Thyroid gland (tissue), 4 donors: ENCODE measurements around the gene MED28. TPM values are rescaled to one million over a fixed set of nuclear protein-coding genes. Genes with fewer than 3 reads are reported as not detected.

Source experiments
- DNase-seq, 2 donors: peaks; one replicate each; pipeline ENCODE4 v3.0.0-alpha.2; 2019
- H3K27ac ChIP-seq, 3 donors: fragments of 200-600 bp; sonication (generic); 1 replicate in 2 of 3; 2 replicates in 1 of 3; pipeline ENCODE4 v1.5.1; 2016 to 2019; ENCODE audit warnings: mild to moderate bottlenecking in 1 of 3, moderate library complexity in 1 of 3
- H3K27me3 ChIP-seq: fragments of 200-600 bp; sonication (generic); one replicate; pipeline ENCODE4 v1.5.1; 2019
- H3K36me3 ChIP-seq, 2 donors: fragments of 200-600 bp; sonication (generic); one replicate each; pipeline ENCODE4 v1.5.1; 2016 to 2019
- H3K4me1 ChIP-seq, 2 donors: fragments of 200-600 bp; sonication (generic); one replicate each; pipeline ENCODE4 v1.5.1; 2017 to 2019
- H3K4me3 ChIP-seq, 3 donors: fragments of 200-600 bp; sonication (generic); replicated peaks in 1 of 3; 1 replicate in 2 of 3; 2 replicates in 1 of 3; pipeline ENCODE4 v1.5.1; 2016; ENCODE audit warnings: mild to moderate bottlenecking in 1 of 3
- H3K9me3 ChIP-seq: fragments of 200-600 bp; sonication (generic); one replicate; pipeline ENCODE4 v1.5.1; 2017
- POLR2A ChIP-seq, 2 donors: fragments of 450-650 bp; IDR thresholded peaks; one replicate each; pipeline ENCODE4 v1.6.1; 2017; ENCODE audit warnings: antibody characterized with exemption in 2 of 2, mild to moderate bottlenecking in 2 of 2, moderate library complexity in 1 of 2
- WGBS, 2 donors: methylation state at CpG; one replicate each; pipeline ENCODE4 v1.1.5; 2017; 5-methylcytosine and 5-hydroxymethylcytosine counted together
- intact Hi-C: fragments of 100-400 bp; cut with DNase I; formaldehyde crosslinking; loops from one replicate; pipeline ENCODE4 v1.15.1; 2023
- total RNA-seq, 4 donors: library from RNA; depleted of rRNA; stranded (reverse); fragments of >200 nt; gene quantifications; one replicate each; pipeline ENCODE4 v1.2.3, GENCODE V29; 2016
- TF ChIP-seq, protein P1 (sequence below), 6 experiments: fragments of 200-600 bp in 3 of 6; fragments of 450-650 bp in 3 of 6; sonication (generic) in 3 of 6; IDR thresholded peaks; one replicate each; pipeline ENCODE4 v1.5.1; 2016 to 2019; ENCODE audit warnings: antibody characterized with exemption in 6 of 6, mild to moderate bottlenecking in 2 of 6, inconsistent platforms in 1 of 6, moderate library complexity in 1 of 6

MED28 gene
- total RNA-seq, 4 donors from 2014 or later, result 14.9 to 25.6 (median 19.4) TPM

DNA sequence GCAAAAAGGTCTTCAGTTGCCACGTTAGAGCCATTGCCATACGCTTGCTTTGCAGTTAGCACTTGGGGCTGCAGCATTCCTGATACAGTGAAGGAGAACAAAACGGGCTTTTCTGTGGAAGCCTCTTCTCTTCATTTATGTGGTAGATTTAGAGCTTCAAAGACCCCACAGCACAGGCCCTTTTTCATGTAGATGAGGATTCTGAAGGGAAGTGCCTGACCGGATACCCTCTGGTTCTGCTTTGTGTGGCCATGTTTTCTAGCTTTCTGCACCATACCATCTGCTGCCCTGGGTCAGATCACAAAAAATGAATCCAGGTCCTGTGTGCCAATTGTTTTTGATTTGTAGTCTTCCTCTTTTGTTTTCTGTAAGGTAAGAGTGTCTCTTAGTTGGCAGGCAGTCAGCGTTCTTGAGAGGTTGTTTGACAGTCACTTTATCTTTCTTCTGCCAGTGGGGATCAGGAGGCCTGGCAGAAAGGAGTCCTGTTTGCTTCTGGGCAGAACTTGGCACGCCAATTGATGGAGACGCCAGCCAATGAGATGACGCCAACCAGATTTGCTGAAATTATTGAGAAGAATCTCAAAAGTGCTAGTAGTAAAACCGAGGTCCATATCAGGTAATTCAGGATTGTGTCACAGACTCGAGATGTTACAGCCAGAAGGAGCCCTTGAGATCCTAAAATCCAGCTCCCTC is 29.8 kb upstream of the MED28 start:
- intact Hi-C loops, result loop anchor here (5.0 kb wide), 1 partner anchor 33 kb away; no protein-coding TSS in a partner anchor
- Histone ChIP-seq H3K27ac (no peak overlapping the region), H3K4me3 (no peak overlapping the region), H3K27me3 (no peaks in the 10 kb centered on the region), H3K9me3 (no peaks in the 10 kb centered on the region), H3K36me3 (peaks cover 50 to 63% of the 10 kb centered on the region in 2 donors), H3K4me1 (no peaks in the 10 kb centered on the region)
- no peak for TF ChIP-seq POLR2A (IDR thresholded peaks at IDR 0.05)
- TF ChIP-seq, protein P1, sequence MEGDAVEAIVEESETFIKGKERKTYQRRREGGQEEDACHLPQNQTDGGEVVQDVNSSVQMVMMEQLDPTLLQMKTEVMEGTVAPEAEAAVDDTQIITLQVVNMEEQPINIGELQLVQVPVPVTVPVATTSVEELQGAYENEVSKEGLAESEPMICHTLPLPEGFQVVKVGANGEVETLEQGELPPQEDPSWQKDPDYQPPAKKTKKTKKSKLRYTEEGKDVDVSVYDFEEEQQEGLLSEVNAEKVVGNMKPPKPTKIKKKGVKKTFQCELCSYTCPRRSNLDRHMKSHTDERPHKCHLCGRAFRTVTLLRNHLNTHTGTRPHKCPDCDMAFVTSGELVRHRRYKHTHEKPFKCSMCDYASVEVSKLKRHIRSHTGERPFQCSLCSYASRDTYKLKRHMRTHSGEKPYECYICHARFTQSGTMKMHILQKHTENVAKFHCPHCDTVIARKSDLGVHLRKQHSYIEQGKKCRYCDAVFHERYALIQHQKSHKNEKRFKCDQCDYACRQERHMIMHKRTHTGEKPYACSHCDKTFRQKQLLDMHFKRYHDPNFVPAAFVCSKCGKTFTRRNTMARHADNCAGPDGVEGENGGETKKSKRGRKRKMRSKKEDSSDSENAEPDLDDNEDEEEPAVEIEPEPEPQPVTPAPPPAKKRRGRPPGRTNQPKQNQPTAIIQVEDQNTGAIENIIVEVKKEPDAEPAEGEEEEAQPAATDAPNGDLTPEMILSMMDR (IDR thresholded peaks at IDR 0.05), result no peak
- 94 to 97% methylated on average over 10 of the region's 10 CpGs for WGBS, 2 donors
- DNase-seq, result no peak

DNA sequence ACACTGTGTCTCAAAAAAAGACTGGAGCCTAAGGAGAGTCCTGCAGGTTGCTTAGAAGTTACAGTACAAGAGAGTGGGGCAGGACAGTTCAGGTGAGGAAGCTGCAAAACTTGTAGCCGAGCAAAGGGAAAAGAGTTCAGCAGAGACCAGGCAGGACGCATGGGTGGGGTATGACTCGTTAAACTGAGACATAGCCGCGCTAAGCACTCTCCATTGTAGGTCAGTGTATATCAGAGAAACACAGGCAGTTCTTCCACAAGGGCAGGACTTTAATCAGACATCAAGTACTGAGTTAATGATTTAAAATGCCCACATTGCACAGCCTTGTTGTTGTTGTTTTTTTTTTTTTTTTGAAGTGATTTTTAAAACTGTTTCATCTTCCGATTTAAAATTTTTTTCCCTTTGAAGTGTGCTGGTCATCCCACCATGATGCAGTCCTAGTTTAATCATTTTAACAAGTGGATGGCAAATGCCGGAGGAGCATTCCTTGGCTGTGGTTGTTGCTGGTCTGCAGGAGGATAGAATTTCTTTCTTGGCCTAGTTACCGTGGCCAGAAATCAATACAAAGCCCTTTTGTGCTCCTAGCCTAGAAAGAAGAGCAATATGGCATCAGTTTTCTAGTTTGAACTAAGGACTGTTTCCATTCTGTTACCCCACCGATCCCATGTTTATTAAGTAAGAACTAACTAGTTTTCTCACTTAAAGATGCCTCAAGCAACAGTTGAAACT is 27.2 kb upstream of the MED28 start:
- DNase-seq, result no peak
- H3K9me3 ChIP-seq, result no peaks in the 10 kb centered on the region
- no peak overlapping the region for H3K4me3 ChIP-seq
- intact Hi-C loops, result no loop called here
- TF ChIP-seq, protein P1 (IDR thresholded peaks at IDR 0.05), result no peak
- TF ChIP-seq POLR2A (IDR thresholded peaks at IDR 0.05), result no peak
- peaks cover 47 to 65% of the 10 kb centered on the region in 2 donors for H3K36me3 ChIP-seq
- no peak overlapping the region for H3K27ac ChIP-seq
- no peaks in the 10 kb centered on the region for H3K27me3 ChIP-seq
- no peaks in the 10 kb centered on the region for H3K4me1 ChIP-seq
- 93% methylated on average over 9 of the region's 9 CpGs for WGBS, 2 donors

DNA sequence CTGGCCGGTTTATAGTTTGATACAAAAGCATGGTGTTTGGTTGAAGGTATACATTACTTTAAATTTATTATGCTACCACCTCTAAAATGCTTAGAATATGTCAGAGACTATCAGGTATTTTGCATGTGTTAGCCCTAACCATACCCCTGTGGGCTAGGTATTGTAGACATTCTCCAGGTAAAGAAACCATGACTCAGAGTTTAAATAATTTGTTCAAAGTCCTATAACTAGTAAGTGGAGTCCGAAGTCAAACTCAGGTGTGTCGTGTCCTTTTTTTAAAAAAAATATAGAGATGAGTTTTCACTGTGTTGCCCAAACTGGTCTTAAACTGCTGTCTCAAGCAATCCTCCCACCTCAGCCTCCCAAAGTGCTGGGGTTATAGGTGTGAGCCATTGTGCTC is 25.1 kb upstream of the MED28 start:
- Histone ChIP-seq H3K4me1 (no peaks in the 10 kb centered on the region), H3K27me3 (no peaks in the 10 kb centered on the region), H3K27ac (no peak overlapping the region), H3K4me3 (no peak overlapping the region), H3K9me3 (no peaks in the 10 kb centered on the region), H3K36me3 (peaks cover 38 to 49% of the 10 kb centered on the region in 2 donors)
- no peak for DNase-seq
- TF ChIP-seq, protein P1 (IDR thresholded peaks at IDR 0.05), result no peak
- no peak for TF ChIP-seq POLR2A (IDR thresholded peaks at IDR 0.05)
- intact Hi-C loops, result no loop called here
- WGBS, 2 donors, result 93 to 98% methylated on average over 3 of the region's 3 CpGs

DNA sequence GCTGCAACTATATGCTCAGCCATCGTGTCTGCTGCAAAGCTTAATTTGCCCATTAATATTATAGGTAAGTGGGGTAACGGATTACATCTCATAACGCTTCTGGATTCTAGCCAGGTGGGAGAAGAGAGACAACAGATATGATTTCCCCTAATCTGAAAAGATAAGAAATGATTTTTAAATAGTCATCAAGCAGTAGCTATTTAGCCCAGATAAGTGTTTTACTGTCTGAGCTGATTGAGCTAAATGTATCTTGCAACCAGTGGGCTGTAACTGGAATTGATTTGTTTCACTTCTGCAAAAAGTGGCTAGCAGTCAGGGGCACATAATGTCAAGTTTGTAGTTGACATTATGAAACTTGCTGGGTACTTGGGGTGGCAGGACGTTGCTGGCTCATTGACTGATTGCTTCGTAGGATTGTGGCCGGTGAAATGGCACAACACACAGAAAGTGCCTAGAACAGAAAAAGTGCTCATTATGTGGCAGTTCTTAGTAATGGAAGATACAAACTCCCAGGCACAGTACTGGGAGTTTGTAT is 18.9 kb upstream of the MED28 start:
- no peaks in the 10 kb centered on the region for H3K9me3 ChIP-seq
- H3K36me3 ChIP-seq, result peaks cover 36 to 49% of the 10 kb centered on the region in 2 donors
- no peak overlapping the region for H3K27ac ChIP-seq
- no peak for TF ChIP-seq POLR2A (IDR thresholded peaks at IDR 0.05)
- TF ChIP-seq, protein P1 (IDR thresholded peaks at IDR 0.05), result no peak
- DNase-seq, result no peak
- WGBS, 2 donors, result 88 to 91% methylated on average over 6 of the region's 6 CpGs
- H3K4me1 ChIP-seq, result no peaks in the 10 kb centered on the region
- intact Hi-C loops, result no loop called here
- H3K4me3 ChIP-seq, result no peak overlapping the region
- H3K27me3 ChIP-seq, result no peaks in the 10 kb centered on the region

DNA sequence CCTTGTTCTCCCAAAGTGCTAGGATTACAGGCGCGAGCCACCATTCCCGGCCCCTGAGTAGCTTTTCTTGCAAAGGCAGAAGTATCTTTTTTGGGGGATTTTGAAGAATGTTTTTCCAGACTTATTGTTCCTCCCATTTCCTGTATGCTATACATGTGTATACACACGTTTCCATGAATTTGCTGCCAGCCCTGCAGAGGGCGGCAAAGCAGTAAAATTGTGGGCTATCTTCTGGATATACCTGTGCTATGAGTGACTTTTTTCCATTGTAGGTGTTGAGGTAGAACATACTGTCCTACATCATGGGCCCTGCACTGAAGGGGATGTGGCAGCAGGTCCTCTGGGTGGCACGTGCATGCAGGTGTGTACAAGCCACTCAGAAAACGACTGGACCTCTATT is 16.9 kb upstream of the MED28 start:
- H3K9me3 ChIP-seq, result no peaks in the 10 kb centered on the region
- no peak overlapping the region for H3K4me3 ChIP-seq
- H3K4me1 ChIP-seq, result no peaks in the 10 kb centered on the region
- WGBS, 2 donors, result 81 to 84% methylated on average over 7 of the region's 7 CpGs
- no peak for DNase-seq
- intact Hi-C loops, result no loop called here
- H3K27ac ChIP-seq, result no peak overlapping the region
- peaks cover 36 to 46% of the 10 kb centered on the region in 2 donors for H3K36me3 ChIP-seq
- no peak for TF ChIP-seq POLR2A (IDR thresholded peaks at IDR 0.05)
- TF ChIP-seq, protein P1 (IDR thresholded peaks at IDR 0.05), result no peak
- H3K27me3 ChIP-seq, result no peaks in the 10 kb centered on the region
